SJSA1 (cell line): Measurements from ENCODE around the gene GALNT13. TPM values are rescaled to one million over a fixed set of nuclear protein-coding genes. Genes with fewer than 3 reads are reported as not detected.

Source experiments
- DNase-seq, 2 experiments: peaks; one replicate each; pipeline ENCODE4 v3.0.0-alpha.2; 2015 to 2020; ENCODE audit warnings: low spot score in 2 of 2, low read depth in 1 of 2
- H3K27ac ChIP-seq: fragments of 250-450 bp; sonication (Bioruptor Pico); 2 replicates; pipeline ENCODE4 v1.5.1; 2020; ENCODE audit warnings: mild to moderate bottlenecking, moderate library complexity
- H3K27me3 ChIP-seq: fragments of 250-450 bp; sonication (Bioruptor Pico); replicated peaks from 2 replicates; pipeline ENCODE4 v1.5.1; 2020; ENCODE audit warnings: mild to moderate bottlenecking, moderate library complexity
- H3K36me3 ChIP-seq: fragments of 250-450 bp; sonication (Bioruptor Pico); 2 replicates; pipeline ENCODE4 v1.5.1; 2020; ENCODE audit warnings: mild to moderate bottlenecking
- H3K4me1 ChIP-seq: fragments of 250-450 bp; sonication (Bioruptor Pico); replicated peaks from 2 replicates; pipeline ENCODE4 v1.6.1; 2021; ENCODE audit warnings: mild to moderate bottlenecking
- H3K4me3 ChIP-seq: fragments of 250-450 bp; sonication (Bioruptor Pico); 2 replicates; pipeline ENCODE4 v1.5.1; 2020; ENCODE audit warnings: mild to moderate bottlenecking
- H3K9me3 ChIP-seq: fragments of 250-450 bp; sonication (Bioruptor Pico); replicated peaks from 2 replicates; pipeline ENCODE4 v1.5.1; 2020; ENCODE audit warnings: mild to moderate bottlenecking
- total RNA-seq: library from RNA; depleted of rRNA; stranded (reverse); fragments of >200 nt; shearing (Covaris generic); gene quantifications from 2 replicates; pipeline ENCODE4 v1.2.3, GENCODE V29; 2014

Gene GALNT13
- total RNA-seq, 1 experiment from 2014 or later, result not detected

DNA sequence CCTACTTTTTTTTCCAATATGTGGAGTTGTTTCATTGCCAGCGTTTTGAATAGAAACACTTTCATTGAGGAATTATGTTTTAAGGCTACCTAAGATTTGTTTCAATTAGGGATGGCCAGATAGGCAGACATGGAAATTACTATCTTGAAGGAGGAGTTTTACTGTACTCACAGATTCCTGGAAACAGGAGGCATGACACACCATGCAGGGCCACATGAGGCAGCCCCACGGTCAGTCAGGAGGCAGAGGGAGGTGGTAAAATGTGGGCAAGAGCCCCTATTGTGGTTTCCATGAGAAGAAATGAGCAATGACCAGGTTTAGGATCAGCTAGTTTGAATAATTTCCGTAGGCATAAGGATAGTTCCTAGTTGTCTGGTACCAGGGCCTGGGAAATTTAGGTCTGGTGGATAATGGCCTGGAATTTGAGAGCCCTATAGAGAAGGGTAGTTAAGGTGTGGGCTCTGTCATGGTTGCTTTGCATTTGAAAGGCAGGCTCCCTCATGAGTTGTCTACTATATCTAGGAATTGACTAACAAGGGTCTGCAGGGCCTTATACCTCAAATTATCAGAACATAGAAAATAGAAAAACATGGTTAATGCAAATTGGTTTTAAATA lies 466.7 kb downstream of the GALNT13 start:
- no peak for DNase-seq
- Histone ChIP-seq H3K36me3 (no peaks in the 10 kb centered on the region), H3K4me3 (no peak overlapping the region), H3K27ac (no peak overlapping the region), H3K4me1 (no peaks in the 10 kb centered on the region), H3K9me3 (0 out of 2 replicates have a peak, but pooled peaks cover 4% of the 10 kb centered on the region), H3K27me3 (no peaks in the 10 kb centered on the region)

DNA sequence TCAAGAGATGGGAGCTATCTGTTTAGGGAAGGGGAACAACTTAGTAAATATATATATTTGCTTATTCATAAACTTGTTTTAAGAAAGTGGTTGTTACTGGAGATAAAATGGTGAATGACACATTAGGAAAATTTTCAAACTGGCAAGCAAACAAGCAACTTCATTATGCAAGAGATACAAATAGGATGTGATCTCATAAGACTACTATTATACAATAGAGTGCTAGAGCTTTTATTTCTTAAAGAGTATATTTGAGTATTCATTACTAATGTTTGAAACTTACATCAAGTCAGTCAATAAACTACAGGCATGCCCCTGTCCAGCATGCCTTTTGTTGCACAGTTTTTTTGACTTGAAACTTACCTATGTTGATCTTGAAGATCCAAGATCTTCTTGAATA lies 471.6 kb downstream of the GALNT13 start:
- no peaks in the 10 kb centered on the region for H3K4me1 ChIP-seq
- H3K4me3 ChIP-seq, result no peak overlapping the region
- no peaks in the 10 kb centered on the region for H3K9me3 ChIP-seq
- H3K27ac ChIP-seq, result no peak overlapping the region
- no peaks in the 10 kb centered on the region for H3K36me3 ChIP-seq
- DNase-seq, result no peak
- no peaks in the 10 kb centered on the region for H3K27me3 ChIP-seq

- H3K27ac ChIP-seq, result no peak overlapping the region
- no peaks in the 10 kb centered on the region for H3K27me3 ChIP-seq
- no peak overlapping the region for H3K4me3 ChIP-seq
- H3K36me3 ChIP-seq, result no peaks in the 10 kb centered on the region
- no peaks in the 10 kb centered on the region; the same call in 1 of the 2 replicates for H3K9me3 ChIP-seq
- no peak for DNase-seq
- no peaks in the 10 kb centered on the region for H3K4me1 ChIP-seq
Measured at GRCh38 chr2:154350911-154351310, 479.2 kb downstream of the GALNT13 start.

DNA sequence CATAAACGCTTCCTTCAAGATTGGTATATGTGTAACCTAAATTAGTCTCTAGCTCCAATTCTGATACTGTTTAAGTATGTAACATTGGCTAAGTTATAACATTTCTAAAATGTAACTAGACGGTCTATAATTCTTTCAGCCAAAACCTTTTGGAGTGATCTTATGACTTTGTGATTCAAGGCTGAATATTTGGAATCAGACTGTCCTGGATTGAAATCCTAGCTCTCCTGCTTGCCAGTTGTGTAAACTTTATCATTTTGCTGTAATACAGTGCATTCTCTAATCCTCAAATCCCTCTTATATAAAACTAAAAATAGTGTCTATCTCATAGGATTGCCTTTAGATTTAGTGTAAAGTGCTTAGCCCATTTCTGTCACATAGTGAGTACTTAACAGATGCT lies 489.6 kb downstream of the GALNT13 start:
- Histone ChIP-seq H3K4me1 (no peaks in the 10 kb centered on the region), H3K36me3 (no peaks in the 10 kb centered on the region), H3K9me3 (no peaks in the 10 kb centered on the region), H3K27me3 (no peaks in the 10 kb centered on the region), H3K27ac (no peak overlapping the region), H3K4me3 (no peak overlapping the region)
- DNase-seq, result no peak

- H3K27ac ChIP-seq, result no peak overlapping the region
- H3K27me3 ChIP-seq, result no peaks in the 10 kb centered on the region
- no peaks in the 10 kb centered on the region for H3K9me3 ChIP-seq
- H3K36me3 ChIP-seq, result no peaks in the 10 kb centered on the region
- no peak for DNase-seq
- H3K4me1 ChIP-seq, result no peaks in the 10 kb centered on the region
- H3K4me3 ChIP-seq, result no peak overlapping the region
Measured at GRCh38 chr2:154368153-154368552, 496.4 kb downstream of the GALNT13 start.

DNA sequence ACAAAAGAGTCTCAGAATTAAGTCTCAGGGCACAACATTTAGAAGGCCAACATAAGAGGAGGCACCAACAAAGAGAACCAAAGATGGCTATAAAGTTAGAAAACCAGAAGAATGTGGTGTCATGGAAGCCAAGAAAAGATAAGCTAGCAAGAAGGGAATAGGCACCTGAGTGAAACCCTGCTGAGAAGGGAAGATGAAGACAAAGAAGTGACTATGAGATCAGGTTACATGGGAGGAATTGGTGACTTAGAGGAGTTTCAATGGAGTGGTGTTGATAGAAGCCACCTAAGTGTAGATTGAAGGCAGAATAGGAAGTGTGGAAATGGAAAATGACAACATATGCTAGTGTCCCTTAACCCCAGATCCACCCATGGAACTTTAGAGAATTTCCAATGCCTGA lies 499.2 kb downstream of the GALNT13 start:
- no peaks in the 10 kb centered on the region for H3K36me3 ChIP-seq
- no peak overlapping the region for H3K27ac ChIP-seq
- no peak for DNase-seq
- H3K4me3 ChIP-seq, result no peak overlapping the region
- no peaks in the 10 kb centered on the region for H3K27me3 ChIP-seq
- no peaks in the 10 kb centered on the region for H3K4me1 ChIP-seq
- H3K9me3 ChIP-seq, result no peaks in the 10 kb centered on the region

- Histone ChIP-seq H3K4me3 (no peak overlapping the region), H3K27me3 (no peaks in the 10 kb centered on the region), H3K36me3 (no peaks in the 10 kb centered on the region), H3K27ac (no peak overlapping the region), H3K4me1 (no peaks in the 10 kb centered on the region), H3K9me3 (no peaks in the 10 kb centered on the region)
- no peak for DNase-seq
Measured at GRCh38 chr2:154374416-154374815, 502.7 kb downstream of the GALNT13 start.

GRCh38 chr2:154375579-154375931 lies 503.8 kb downstream of the GALNT13 start:
- no peaks in the 10 kb centered on the region for H3K27me3 ChIP-seq
- H3K4me3 ChIP-seq, result no peak overlapping the region
- H3K27ac ChIP-seq, result no peak overlapping the region
- H3K4me1 ChIP-seq, result no peaks in the 10 kb centered on the region
- H3K9me3 ChIP-seq, result no peaks in the 10 kb centered on the region
- H3K36me3 ChIP-seq, result no peaks in the 10 kb centered on the region
- peak in 1 of 2 experiments; percentile 1 for DNase-seq

DNA sequence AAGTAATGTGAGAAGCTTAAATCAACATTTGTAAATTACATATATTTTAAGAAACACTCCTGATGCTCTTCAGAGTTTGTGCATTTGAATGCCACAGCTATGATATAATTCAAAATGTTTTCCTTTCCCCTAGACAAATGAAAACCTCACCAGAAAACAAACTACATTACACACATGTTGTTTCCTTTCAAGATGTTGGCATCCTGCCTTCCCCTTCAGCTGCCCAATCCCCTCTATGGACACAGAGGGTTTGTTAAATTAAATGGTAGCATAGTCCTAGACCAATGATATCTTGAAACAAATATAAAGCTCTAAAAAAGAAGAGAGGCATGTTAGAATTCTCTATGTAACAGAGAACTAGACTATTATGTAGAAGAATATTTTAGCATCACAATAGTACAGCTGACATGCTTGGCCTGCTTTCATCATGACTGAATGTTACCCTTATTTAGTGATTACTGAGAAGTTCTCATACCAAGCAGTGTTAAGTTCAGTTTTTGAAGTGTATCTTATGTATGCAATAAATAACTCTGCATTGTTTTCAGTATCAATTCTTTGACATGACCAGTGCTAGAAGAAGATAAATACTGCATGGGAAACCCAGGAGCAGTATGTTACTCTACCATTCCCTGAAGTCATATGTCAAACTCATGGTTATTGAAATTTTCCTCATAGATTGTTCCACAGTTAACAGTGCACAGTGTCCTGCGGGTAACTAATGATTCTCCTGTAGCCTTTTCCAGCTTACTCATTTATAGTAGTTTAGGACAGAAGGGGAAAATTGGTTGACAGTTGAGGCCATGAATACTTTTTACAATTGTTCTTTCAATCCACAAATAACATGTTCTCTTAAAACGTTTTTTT lies 510.4 kb downstream of the GALNT13 start:
- DNase-seq, result no peak
- no peaks in the 10 kb centered on the region for H3K36me3 ChIP-seq
- no peaks in the 10 kb centered on the region for H3K9me3 ChIP-seq

DNA sequence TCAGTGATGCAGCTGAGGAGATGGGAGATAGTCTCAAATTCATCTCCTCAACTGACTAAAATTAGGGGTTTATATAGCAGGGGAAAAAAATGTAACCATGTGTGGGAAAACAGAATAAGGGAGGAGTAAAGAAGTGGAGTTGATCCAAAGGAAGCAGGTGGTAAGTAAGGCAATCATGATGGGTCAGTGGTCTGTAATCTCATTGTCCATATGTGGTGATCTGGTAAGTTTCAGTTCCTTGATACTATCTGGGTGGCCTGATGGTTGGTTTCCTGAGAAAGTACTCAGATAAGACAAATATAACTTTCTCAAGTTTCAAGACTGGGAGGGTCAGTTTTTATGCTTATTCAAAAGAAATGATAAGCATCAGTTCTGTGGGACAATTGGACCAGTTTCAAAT lies 514.5 kb downstream of the GALNT13 start:
- no peaks in the 10 kb centered on the region for H3K36me3 ChIP-seq
- DNase-seq, result no peak
- H3K4me3 ChIP-seq, result no peak overlapping the region
- H3K9me3 ChIP-seq, result no peaks in the 10 kb centered on the region
- no peaks in the 10 kb centered on the region for H3K27me3 ChIP-seq
- H3K4me1 ChIP-seq, result no peaks in the 10 kb centered on the region
- no peak overlapping the region for H3K27ac ChIP-seq

More for the DNA sequence above, 510.4 kb downstream of the GALNT13 start:
- H3K4me3 ChIP-seq, result no peak overlapping the region
- no peak overlapping the region for H3K27ac ChIP-seq
- H3K4me1 ChIP-seq, result no peaks in the 10 kb centered on the region
- no peaks in the 10 kb centered on the region for H3K27me3 ChIP-seq

- Histone ChIP-seq H3K36me3 (no peaks in the 10 kb centered on the region), H3K4me1 (no peaks in the 10 kb centered on the region), H3K9me3 (no peaks in the 10 kb centered on the region), H3K4me3 (no peak overlapping the region), H3K27me3 (no peaks in the 10 kb centered on the region), H3K27ac (no peak overlapping the region)
- no peak for DNase-seq
Measured at GRCh38 chr2:154391051-154391450, 519.3 kb downstream of the GALNT13 start.

DNA sequence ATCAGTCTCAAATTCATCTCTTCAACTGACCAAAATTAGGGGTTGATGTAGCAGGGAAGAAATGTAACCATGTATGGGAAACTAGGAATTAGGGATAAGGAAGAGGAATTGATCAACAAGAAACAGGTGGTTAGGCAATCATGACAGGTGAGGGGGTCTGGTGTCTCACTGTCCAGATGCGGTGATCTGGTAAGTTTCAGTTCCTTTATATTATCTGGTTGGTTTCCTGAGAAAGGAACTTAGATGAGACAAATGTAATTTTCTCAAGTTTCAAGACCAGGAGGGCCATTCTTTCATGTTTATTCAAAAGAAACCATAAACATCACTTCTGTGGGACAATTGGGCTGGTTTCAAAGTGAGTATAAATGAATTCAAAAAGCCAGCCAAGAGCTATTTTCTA lies 520.5 kb downstream of the GALNT13 start:
- H3K27ac ChIP-seq, result no peak overlapping the region
- no peaks in the 10 kb centered on the region for H3K27me3 ChIP-seq
- no peak overlapping the region for H3K4me3 ChIP-seq

DNA sequence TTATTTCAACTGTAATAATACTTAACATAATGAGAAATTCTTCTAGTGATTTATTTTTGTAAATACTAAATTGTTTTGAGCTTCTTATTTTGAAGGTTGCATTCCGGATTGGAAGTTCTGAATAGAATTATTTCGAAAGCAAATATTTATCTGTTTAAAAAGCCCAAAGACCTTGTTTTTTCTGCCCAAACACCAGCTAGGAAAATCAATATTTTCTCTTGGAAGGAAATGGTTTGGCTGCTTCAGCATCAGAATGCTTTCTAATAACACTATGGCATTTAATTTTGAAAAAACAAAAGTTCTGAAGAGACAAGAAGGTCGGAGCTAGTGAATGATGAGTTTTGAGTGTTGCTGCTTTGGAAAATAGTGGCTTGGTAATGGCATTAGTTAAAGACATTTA lies 522.9 kb downstream of the GALNT13 start:
- DNase-seq, result no peak
- H3K27ac ChIP-seq, result no peak overlapping the region
- H3K4me3 ChIP-seq, result no peak overlapping the region
- H3K9me3 ChIP-seq, result no peaks in the 10 kb centered on the region
- H3K36me3 ChIP-seq, result no peaks in the 10 kb centered on the region
- H3K27me3 ChIP-seq, result no peaks in the 10 kb centered on the region
- no peaks in the 10 kb centered on the region for H3K4me1 ChIP-seq

More for the DNA sequence above, 520.5 kb downstream of the GALNT13 start:
- DNase-seq, result no peak
- Histone ChIP-seq H3K4me1 (no peaks in the 10 kb centered on the region), H3K9me3 (no peaks in the 10 kb centered on the region), H3K36me3 (no peaks in the 10 kb centered on the region)

GRCh38 chr2:154400563-154401290 lies 529.0 kb downstream of the GALNT13 start:
- Histone ChIP-seq H3K36me3 (no peaks in the 10 kb centered on the region), H3K27me3 (no peaks in the 10 kb centered on the region), H3K27ac (no peak overlapping the region), H3K4me3 (no peak overlapping the region), H3K4me1 (no peaks in the 10 kb centered on the region), H3K9me3 (0 out of 2 replicates have a peak, but pooled peaks cover 4% of the 10 kb centered on the region)
- no peak for DNase-seq
